Loucy (cell line): ENCODE measurements around the gene PKP4.

Experiments
- H2AFZ ChIP-seq: fragments of 200-600 bp; sonication (generic); 2 replicates; pipeline ENCODE4 v1.6.0; 2016; ENCODE audit warnings: antibody characterized with exemption, mild to moderate bottlenecking, low read length, moderate library complexity
- H3F3A ChIP-seq: fragments of 200-600 bp; 2 replicates; pipeline ENCODE4 v1.6.0; 2016; ENCODE audit warnings: antibody characterized with exemption, low read depth, mild to moderate bottlenecking
- H3K27me3 ChIP-seq: fragments of 200-600 bp; sonication (generic); 2 replicates; pipeline ENCODE4 v1.6.1; 2014; ENCODE audit warnings: low read length, mild to moderate bottlenecking; ENCODE audit not compliant: insufficient read depth, poor library complexity, severe bottlenecking
- H3K36me3 ChIP-seq: fragments of 200-600 bp; sonication (generic); 2 replicates; pipeline ENCODE4 v1.6.1; 2016; ENCODE audit warnings: low read length; ENCODE audit not compliant: insufficient read depth
- H3K4me1 ChIP-seq: fragments of 200-600 bp; sonication (generic); 2 replicates; pipeline ENCODE4 v1.5.1; 2014; ENCODE audit warnings: low read length, mild to moderate bottlenecking; ENCODE audit not compliant: insufficient read depth, poor library complexity, severe bottlenecking
- H3K4me2 ChIP-seq: fragments of 200-600 bp; sonication (generic); 2 replicates; pipeline ENCODE4 v1.6.0; 2014; ENCODE audit warnings: antibody characterized with exemption, low read length, low read depth, mild to moderate bottlenecking; ENCODE audit not compliant: poor library complexity, severe bottlenecking
- H3K4me3 ChIP-seq: fragments of 200-600 bp; sonication (generic); 2 replicates; pipeline ENCODE4 v1.5.1; 2014; ENCODE audit warnings: low read length, mild to moderate bottlenecking, mixed read lengths; ENCODE audit not compliant: poor library complexity, severe bottlenecking
- H3K79me2 ChIP-seq: fragments of 200-600 bp; sonication (generic); 2 replicates; pipeline ENCODE4 v1.6.1; 2014; ENCODE audit warnings: low read length; ENCODE audit not compliant: insufficient read depth
- H3K9ac ChIP-seq: fragments of 200-600 bp; sonication (generic); 2 replicates; pipeline ENCODE4 v1.6.0; 2014; ENCODE audit warnings: mild to moderate bottlenecking, low read depth, low read length, moderate library complexity; ENCODE audit not compliant: poor library complexity, severe bottlenecking
- H3K9me2 ChIP-seq: fragments of 200-600 bp; sonication (generic); replicated peaks from 2 replicates; pipeline ENCODE4 v1.6.1; 2016; ENCODE audit warnings: low read depth, low read length, mixed read lengths
- H3K9me3 ChIP-seq: fragments of 200-600 bp; sonication (generic); 2 replicates; pipeline ENCODE4 v1.6.1; 2014; ENCODE audit warnings: mild to moderate bottlenecking, antibody characterized with exemption, low read length, low read depth; ENCODE audit not compliant: insufficient read depth
- H4K20me1 ChIP-seq: fragments of 200-600 bp; sonication (generic); 2 replicates; pipeline ENCODE4 v1.6.0; 2014; ENCODE audit warnings: antibody characterized with exemption, low read length, mild to moderate bottlenecking; ENCODE audit not compliant: insufficient read depth, poor library complexity, severe bottlenecking
- CTCF ChIP-seq: fragments of 200-600 bp; sonication (generic); conservative IDR thresholded peaks from 2 replicates; pipeline ENCODE4 v1.5.1; 2014; ENCODE audit warnings: mild to moderate bottlenecking, antibody characterized with exemption, low read length
- EZH2phosphoT487 ChIP-seq: fragments of 200-600 bp; IDR thresholded peaks from 2 replicates; pipeline ENCODE4 v1.6.1; 2018; ENCODE audit warnings: antibody characterized with exemption, mild to moderate bottlenecking, moderate library complexity, borderline replicate concordance

The PKP4 gene

GRCh38 chr2:158487419-158487818 lies 30.7 kb downstream of the PKP4 start:
- Histone ChIP-seq H4K20me1 (peaks cover 4% of the 10 kb centered on the region), H3K9ac (no peak overlapping the region), H3K36me3 (no peaks in the 10 kb centered on the region), H2AFZ (no peak overlapping the region), H3K79me2 (peaks cover 27% of the 10 kb centered on the region; the same call in 1 of the 2 replicates), H3K4me2 (no peak overlapping the region), H3F3A (no peaks in the 10 kb centered on the region), H3K9me3 (no peaks in the 10 kb centered on the region), H3K4me3 (no peak overlapping the region), H3K9me2 (no peaks in the 10 kb centered on the region), H3K27me3 (no peaks in the 10 kb centered on the region), H3K4me1 (peaks cover 6% of the 10 kb centered on the region)
- no peak for TF ChIP-seq CTCF
- no peak for TF ChIP-seq EZH2phosphoT487

GRCh38 chr2:158488442-158489216 lies 31.9 kb downstream of the PKP4 start:
- Histone ChIP-seq H3K27me3 (no peaks in the 10 kb centered on the region), H2AFZ (no peak overlapping the region), H3K9me2 (no peaks in the 10 kb centered on the region), H3K4me1 (peaks cover 6% of the 10 kb centered on the region), H3K4me2 (no peak overlapping the region), H3K79me2 (peaks cover 29% of the 10 kb centered on the region; the same call in 1 of the 2 replicates), H3K9ac (no peak overlapping the region), H4K20me1 (peaks cover 4% of the 10 kb centered on the region), H3F3A (no peaks in the 10 kb centered on the region), H3K9me3 (no peaks in the 10 kb centered on the region), H3K4me3 (no peak overlapping the region), H3K36me3 (no peaks in the 10 kb centered on the region)
- TF ChIP-seq EZH2phosphoT487 = no peak
- no peak for TF ChIP-seq CTCF

- Histone ChIP-seq H3K9me2 (no peaks in the 10 kb centered on the region), H3K4me2 (no peak overlapping the region), H3K9me3 (no peaks in the 10 kb centered on the region), H4K20me1 (peaks cover 4% of the 10 kb centered on the region), H3K27me3 (no peaks in the 10 kb centered on the region), H3K4me3 (no peak overlapping the region), H3K9ac (no peak overlapping the region), H3K4me1 (peaks cover 6% of the 10 kb centered on the region), H3K79me2 (peaks cover 29% of the 10 kb centered on the region; the same call in 1 of the 2 replicates), H3K36me3 (no peaks in the 10 kb centered on the region), H3F3A (no peaks in the 10 kb centered on the region), H2AFZ (no peak overlapping the region)
- no peak for TF ChIP-seq EZH2phosphoT487
- TF ChIP-seq CTCF = no peak
These were observed 32.8 kb downstream of the PKP4 start for GRCh38 chr2:158489366-158490112.
